Prostate gland (tissue), 2 donors: ENCODE results near the gene IRAK3. TPM values are rescaled to one million over a fixed set of nuclear protein-coding genes. Genes with fewer than 3 reads are reported as not detected.
"Not testable (repeated sequence)": the region's sequence is repeated elsewhere in the genome, so short reads cannot be mapped to it uniquely, and the experiment has no call there.

Source experiments
- DNase-seq: peaks from one replicate; pipeline ENCODE4 v3.0.0-alpha.2; 2019; ENCODE audit warnings: low spot score
- H3K27ac ChIP-seq, 2 donors: fragments of 200-600 bp; sonication (generic); 2 replicates each; pipeline ENCODE4 v1.5.1; 2017 to 2019
- H3K27me3 ChIP-seq: fragments of 200-600 bp; sonication (generic); replicated peaks from 2 replicates; pipeline ENCODE4 v1.5.1; 2019; ENCODE audit not compliant: insufficient read depth
- H3K36me3 ChIP-seq, 2 donors: fragments of 200-600 bp; sonication (generic); 1 replicate in 1 of 2; 2 replicates in 1 of 2; pipeline versions ENCODE4 v1.5.1 to v1.8.1; 2017 to 2019
- H3K4me1 ChIP-seq: fragments of 200-600 bp; sonication (generic); replicated peaks from 2 replicates; pipeline ENCODE4 v1.5.1; 2019
- H3K4me3 ChIP-seq, 2 donors: fragments of 200-600 bp; sonication (generic); 2 replicates each; pipeline ENCODE4 v1.5.1; 2017 to 2019
- H3K9me3 ChIP-seq: fragments of 200-600 bp; sonication (generic); 2 replicates; pipeline ENCODE4 v1.5.1; 2017
- POLR2A ChIP-seq: fragments of 450-650 bp; IDR thresholded peaks from one replicate; pipeline ENCODE4 v1.6.1; 2016; ENCODE audit warnings: antibody characterized with exemption, mild to moderate bottlenecking
- POLR2AphosphoS5 ChIP-seq: sonication (generic); formaldehyde crosslinking; IDR thresholded peaks from one replicate; pipeline ENCODE4 v1.6.1; 2017; ENCODE audit warnings: antibody characterized with exemption
- WGBS: methylation state at CpG from one replicate; pipeline ENCODE4 v1.1.5; 2018; 5-methylcytosine and 5-hydroxymethylcytosine counted together
- intact Hi-C: fragments of 100-400 bp; cut with DNase I; formaldehyde crosslinking; loops from one replicate; pipeline ENCODE4 v1.14.2; 2022
- total RNA-seq, 2 donors: library from RNA; depleted of rRNA; stranded (reverse); fragments of >200 nt; gene quantifications; one replicate each; pipeline ENCODE4 v1.1.0, GENCODE V29; 2016
- TF ChIP-seq, protein P1 (sequence below), 4 experiments: fragments of 200-600 bp in 2 of 4; fragments of 450-650 bp in 2 of 4; sonication (generic) in 2 of 4; IDR thresholded peaks; 1 replicate in 3 of 4; 2 replicates in 1 of 4; pipeline ENCODE4 v1.5.1; 2016 to 2019; ENCODE audit warnings: antibody characterized with exemption in 4 of 4, mild to moderate bottlenecking in 2 of 4, moderate library complexity in 2 of 4

The IRAK3 gene
- total RNA-seq, 2 donors from 2014 or later = 4.5 to 9.5 TPM

DNA sequence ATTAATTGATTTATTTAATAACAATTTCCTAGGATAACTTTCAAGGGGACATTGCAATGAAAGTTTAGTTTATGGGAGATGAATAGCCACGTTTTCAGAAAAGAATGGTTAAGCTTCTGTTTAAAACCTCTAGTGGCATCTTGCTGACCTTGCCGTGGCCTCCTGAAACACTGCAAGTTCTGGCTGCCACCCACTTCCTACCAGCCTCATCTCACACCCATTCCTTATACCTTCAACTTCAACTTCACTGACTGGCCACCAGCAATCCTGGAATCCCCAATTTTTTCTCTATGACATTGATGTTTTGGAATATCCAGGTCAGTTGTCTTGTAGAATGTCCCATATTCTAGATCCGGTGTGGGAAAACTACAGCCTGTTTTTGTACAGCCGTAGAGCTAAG, 108.1 kb downstream of the IRAK3 start:
- Histone ChIP-seq H3K9me3 (no peaks in the 10 kb centered on the region), H3K4me1 (no peaks in the 10 kb centered on the region), H3K4me3 (no peak overlapping the region), H3K36me3 (no peaks in the 10 kb centered on the region), H3K27me3 (no peaks in the 10 kb centered on the region), H3K27ac (no peak overlapping the region)
- intact Hi-C loops = no loop called here
- WGBS = 72% methylated on average over 4 of the region's 4 CpGs
- no peak for DNase-seq
- no peak for TF ChIP-seq POLR2A
- no peak for TF ChIP-seq POLR2AphosphoS5

DNA sequence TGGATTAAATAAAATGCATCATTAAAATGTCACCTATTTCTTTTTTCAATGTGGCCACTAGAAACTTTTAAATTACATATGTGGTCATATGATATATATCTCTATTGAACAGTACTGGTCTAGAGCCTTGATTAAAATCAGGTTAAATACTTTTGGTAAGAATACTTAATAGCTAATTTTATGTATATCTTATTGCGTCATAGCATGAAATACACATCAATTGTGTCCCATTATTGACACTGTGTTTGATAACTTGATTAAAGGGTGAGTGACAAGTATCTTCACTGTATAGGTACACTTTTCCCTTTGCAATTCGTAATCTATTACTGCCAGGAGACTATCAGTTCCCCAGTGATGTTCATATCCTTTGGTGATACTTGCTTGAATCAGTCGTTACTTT, 108.9 kb downstream of the IRAK3 start:
- intact Hi-C loops = no loop called here
- Histone ChIP-seq H3K4me1 (no peaks in the 10 kb centered on the region), H3K27me3 (no peaks in the 10 kb centered on the region), H3K9me3 (no peaks in the 10 kb centered on the region), H3K27ac (no peak overlapping the region), H3K4me3 (no peak overlapping the region), H3K36me3 (no peaks in the 10 kb centered on the region)
- 84% methylated on average over 3 of the region's 3 CpGs for WGBS
- TF ChIP-seq POLR2A = no peak
- TF ChIP-seq, protein P1, sequence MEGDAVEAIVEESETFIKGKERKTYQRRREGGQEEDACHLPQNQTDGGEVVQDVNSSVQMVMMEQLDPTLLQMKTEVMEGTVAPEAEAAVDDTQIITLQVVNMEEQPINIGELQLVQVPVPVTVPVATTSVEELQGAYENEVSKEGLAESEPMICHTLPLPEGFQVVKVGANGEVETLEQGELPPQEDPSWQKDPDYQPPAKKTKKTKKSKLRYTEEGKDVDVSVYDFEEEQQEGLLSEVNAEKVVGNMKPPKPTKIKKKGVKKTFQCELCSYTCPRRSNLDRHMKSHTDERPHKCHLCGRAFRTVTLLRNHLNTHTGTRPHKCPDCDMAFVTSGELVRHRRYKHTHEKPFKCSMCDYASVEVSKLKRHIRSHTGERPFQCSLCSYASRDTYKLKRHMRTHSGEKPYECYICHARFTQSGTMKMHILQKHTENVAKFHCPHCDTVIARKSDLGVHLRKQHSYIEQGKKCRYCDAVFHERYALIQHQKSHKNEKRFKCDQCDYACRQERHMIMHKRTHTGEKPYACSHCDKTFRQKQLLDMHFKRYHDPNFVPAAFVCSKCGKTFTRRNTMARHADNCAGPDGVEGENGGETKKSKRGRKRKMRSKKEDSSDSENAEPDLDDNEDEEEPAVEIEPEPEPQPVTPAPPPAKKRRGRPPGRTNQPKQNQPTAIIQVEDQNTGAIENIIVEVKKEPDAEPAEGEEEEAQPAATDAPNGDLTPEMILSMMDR (IDR thresholded peaks at IDR 0.05) = no peak
- TF ChIP-seq POLR2AphosphoS5 = no peak
- no peak for DNase-seq

DNA sequence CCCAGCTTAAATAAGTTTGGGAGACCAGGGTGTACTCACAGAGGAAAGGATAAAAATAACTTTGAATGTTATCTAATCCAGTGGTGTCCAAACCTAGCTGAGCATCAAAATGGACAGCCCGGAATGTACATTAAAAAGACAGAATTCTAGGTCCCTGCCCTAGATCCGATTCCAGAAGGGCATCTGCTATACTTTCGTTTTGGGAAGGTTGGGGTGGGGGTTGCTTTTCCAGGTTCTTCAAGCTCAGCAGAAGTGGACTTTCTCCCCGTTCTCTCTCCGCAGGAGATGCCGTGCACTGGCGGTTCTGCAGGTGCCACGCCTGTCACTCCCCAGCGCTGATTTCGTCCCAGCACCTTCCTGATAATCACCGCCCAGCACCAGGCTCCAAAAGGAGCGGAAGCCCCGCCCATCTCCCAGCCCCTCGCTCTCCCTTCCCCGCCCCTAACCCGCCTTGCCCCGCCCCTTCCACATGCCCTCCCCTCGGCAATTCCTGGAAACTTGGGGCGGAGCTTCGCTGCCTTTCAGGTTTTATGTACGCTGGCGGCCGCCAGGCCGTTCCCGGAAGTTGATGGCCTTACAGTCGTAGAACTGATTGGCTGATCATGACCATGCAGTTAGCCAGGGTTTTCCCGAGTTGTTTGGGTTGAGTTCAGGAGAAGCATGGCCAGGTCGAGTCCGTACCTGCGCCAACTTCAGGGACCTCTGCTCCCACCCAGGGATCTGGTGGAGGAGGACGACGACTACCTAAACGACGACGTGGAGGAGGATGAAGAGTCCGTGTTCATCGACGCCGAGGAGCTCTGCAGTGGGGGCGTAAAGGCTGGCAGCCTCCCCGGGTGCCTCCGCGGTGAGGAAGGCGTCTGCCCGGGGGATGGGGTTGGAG, 113.2 kb downstream of the IRAK3 start, which contains the start of gene HELB:
TSS of gene HELB (plus strand) at position 550 of the 883 bp plus-strand sequence. CDS start at position 661, 111 bp downstream.
- no peaks in the 10 kb centered on the region for H3K36me3 ChIP-seq
- WGBS = 0% methylated on average over 45 of the region's 45 CpGs
- intact Hi-C loops = loop anchor here (10.0 kb wide), 1 partner anchor 157 kb away; no protein-coding TSS in a partner anchor
- H3K27me3 ChIP-seq = no peaks in the 10 kb centered on the region
- H3K9me3 ChIP-seq = no peaks in the 10 kb centered on the region
- H3K4me3 ChIP-seq = peak within 1 kb of the TSS; percentile 57 to 68
- H3K4me1 ChIP-seq = no peaks in the 10 kb centered on the region
- H3K27ac ChIP-seq = peak within 1 kb of the TSS; percentile 71 to 87
- TF ChIP-seq POLR2A = peak; percentile 58
- TF ChIP-seq, protein P1 (IDR thresholded peaks at IDR 0.05) = peak in 2 of 4 experiments; percentile 6 to 27
- TF ChIP-seq POLR2AphosphoS5 = peak; percentile 94
- DNase-seq = peak; percentile 98

DNA sequence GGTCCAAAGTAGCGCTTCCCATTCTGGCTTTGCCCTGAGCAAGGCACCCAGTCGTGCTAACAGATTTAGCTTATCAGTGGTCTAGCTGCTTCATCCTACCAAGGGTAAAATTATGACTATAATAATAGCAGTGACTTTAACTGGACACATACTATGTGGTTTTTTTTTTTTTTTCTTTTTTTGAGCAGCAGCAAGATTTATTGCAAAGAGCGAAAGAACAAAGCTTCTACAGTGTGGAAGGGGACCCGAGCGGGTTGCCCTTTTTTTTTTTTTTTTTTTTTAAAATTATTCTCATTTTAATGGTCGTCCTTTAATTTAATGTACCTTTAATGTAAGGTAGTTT, 113.8 kb downstream of the IRAK3 start:
- Histone ChIP-seq H3K9me3 (no peaks in the 10 kb centered on the region), H3K4me3 (peak overlapping the region; percentile 57 to 68), H3K4me1 (no peaks in the 10 kb centered on the region), H3K27ac (peak overlapping the region; percentile 71 to 87), H3K27me3 (no peaks in the 10 kb centered on the region), H3K36me3 (no peaks in the 10 kb centered on the region)
- DNase-seq = no peak
- TF ChIP-seq POLR2AphosphoS5 (no peak), POLR2A (no peak)
- TF ChIP-seq, protein P1 (IDR thresholded peaks at IDR 0.05) = no peak
- WGBS = 7% methylated on average over 6 of the region's 6 CpGs
- intact Hi-C loops = loop anchor here (10.0 kb wide), 1 partner anchor 158 kb away; no protein-coding TSS in a partner anchor

DNA sequence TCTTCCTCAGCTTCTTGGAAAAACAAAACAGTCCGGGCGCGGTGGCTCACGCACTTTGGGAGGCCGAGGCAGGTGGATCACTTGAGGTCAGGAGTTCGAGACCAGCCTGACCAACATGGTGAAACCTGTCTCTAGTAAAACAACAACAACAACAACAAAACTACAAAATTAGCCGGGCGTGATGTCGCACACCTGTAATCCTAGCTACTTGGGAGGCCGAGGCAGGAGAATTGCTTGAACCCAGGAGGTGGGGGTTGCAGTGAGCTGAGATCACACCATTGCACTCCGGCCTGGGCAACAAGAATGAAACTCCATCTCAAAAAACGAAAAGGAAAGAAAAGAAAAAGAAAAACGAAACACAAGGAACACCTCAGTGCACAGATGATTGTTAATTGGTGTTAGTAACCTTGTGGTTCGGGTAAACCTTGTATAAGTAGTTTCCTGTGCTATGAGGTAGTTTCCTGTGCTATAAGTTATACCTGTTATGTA, 114.3 kb downstream of the IRAK3 start:
- DNase-seq, H3K27ac ChIP-seq, H3K4me1 ChIP-seq, H3K27me3 ChIP-seq, H3K36me3 ChIP-seq, H3K9me3 ChIP-seq: not testable (repeated sequence)
- intact Hi-C loops = loop anchor here (10.0 kb wide), 1 partner anchor 159 kb away; no protein-coding TSS in a partner anchor
- H3K4me3 ChIP-seq = peak overlapping the region; percentile 57 to 68
- 71% methylated on average over 14 of the region's 14 CpGs for WGBS

Other genes starting within 250 kb of the IRAK3 start
- gene LLPH, start 58.5 kb upstream of the IRAK3 start, total RNA-seq = 10 to 100 TPM; 11.0 to 17.6 TPM
- gene TMBIM4, start 19.2 kb upstream of the IRAK3 start, total RNA-seq = 100 to 1,000 TPM; 242 to 337 TPM
- gene HELB, start 113.3 kb downstream of the IRAK3 start, total RNA-seq = 1 to 10 TPM; 2.7 to 4.1 TPM